ENCODE data around the gene ACIN1.

ACIN1 gene

DNA sequence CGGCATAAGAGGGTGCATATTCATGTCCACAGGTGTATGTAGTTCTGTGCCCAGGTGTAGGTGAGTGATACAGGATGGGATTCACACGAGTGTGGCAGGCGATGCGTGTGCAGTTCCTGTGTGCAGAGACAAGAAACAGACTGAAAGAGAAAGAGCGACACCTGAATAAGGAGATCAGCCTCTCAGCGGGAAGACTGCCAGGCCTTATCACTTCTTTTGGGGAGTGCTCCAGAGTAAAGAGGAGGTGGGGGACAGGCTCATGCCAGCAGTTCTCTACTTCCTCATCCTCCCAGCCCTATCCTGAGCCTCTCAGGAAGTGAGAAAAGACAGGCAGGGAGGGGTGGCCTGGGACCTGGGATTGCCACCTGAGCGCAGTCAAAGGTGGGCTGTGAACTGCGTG is 50.1 kb downstream of the ACIN1 start:
- DNase-seq = no peak

GRCh38 chr14:23043754-23044153 is 51.2 kb downstream of the ACIN1 start:
- DNase-seq = no peak

DNA sequence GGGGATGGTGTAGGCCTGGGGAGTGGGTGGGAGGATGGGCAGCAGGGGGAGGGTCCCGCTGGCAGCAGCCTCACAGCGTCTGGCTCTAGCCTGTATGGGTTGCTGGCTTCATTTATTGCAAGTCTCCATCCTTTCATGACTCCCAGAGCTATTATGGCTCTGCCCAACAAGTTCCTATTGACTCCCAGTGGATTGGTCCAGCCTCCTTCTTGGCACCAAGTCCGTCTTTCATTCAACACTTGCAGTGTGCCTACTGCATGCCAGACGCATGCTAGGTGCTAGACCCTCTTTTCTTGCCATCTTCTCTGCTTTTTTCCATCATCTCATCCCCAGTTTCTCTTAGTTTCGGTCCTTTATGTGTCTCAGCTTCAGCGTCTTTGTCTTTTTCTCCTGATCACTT is 51.8 kb downstream of the ACIN1 start:
- DNase-seq = no peak

DNA sequence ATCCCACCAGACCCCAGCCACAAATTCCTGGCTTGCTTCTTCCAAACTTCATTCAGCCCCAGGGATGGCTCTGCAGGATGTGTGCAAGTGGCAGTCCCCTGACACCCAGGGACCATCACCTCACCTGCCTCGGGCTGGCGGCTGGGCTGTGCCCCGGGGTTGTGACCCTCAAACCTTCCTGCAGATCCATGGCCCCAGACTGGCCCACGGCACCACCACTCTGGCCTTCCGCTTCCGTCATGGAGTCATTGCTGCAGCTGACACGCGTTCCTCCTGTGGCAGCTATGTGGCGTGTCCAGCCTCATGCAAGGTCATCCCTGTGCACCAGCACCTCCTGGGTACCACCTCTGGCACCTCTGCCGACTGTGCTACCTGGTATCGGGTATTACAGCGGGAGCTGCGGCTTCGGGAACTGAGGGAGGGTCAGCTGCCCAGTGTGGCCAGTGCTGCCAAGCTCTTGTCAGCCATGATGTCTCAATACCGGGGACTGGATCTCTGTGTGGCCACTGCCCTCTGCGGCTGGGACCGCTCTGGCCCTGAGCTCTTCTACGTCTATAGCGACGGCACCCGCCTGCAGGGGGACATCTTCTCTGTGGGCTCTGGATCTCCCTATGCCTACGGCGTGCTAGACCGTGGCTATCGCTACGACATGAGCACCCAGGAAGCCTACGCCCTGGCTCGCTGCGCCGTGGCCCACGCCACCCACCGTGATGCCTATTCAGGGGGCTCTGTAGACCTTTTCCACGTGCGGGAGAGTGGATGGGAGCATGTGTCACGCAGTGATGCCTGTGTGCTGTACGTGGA is 52.6 kb downstream of the ACIN1 start, which contains the start of gene PSMB11:
PSMB11 (plus strand) TSS at position 51 of the 804 bp plus-strand sequence; CDS start at position 65, 14 bp downstream.
- no peak for DNase-seq

- no peak for DNase-seq
Measured at GRCh38 chr14:23041729-23042128, 53.2 kb downstream of the ACIN1 start.

DNA sequence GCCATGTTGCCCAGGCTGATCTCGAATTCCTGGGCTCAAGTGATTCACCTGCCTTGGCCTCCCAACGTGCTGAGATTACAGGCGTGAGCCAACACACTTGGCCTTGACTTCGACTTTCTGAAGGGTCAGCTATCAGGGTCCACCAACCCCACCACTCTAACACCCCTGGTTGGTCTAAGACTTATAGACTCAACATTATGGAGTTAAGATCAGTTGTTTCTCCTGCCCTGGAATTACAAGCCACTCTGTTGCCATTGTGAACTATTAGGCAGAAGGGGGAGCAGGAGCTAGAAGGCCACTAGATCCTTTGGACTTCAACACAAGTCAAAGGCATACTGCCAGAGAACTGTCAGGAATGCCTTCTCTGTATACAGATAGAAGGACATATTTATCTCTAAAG is 54.8 kb downstream of the ACIN1 start:
- DNase-seq = no peak

GRCh38 chr14:23035303-23036144 is 59.4 kb downstream of the ACIN1 start:
- no peak for DNase-seq

- DNase-seq = no peak
Measured at GRCh38 chr14:23034498-23035302, 60.2 kb downstream of the ACIN1 start, which contains the start of gene PSMB5. PSMB5 (minus strand) TSS chr14:23034900; CDS start chr14:23034881, 19 bp downstream.

GRCh38 chr14:23033801-23034497 is 61.0 kb downstream of the ACIN1 start:
- DNase-seq = no peak

GRCh38 chr14:23033251-23033727 is 61.6 kb downstream of the ACIN1 start:
- DNase-seq = no peak

DNA sequence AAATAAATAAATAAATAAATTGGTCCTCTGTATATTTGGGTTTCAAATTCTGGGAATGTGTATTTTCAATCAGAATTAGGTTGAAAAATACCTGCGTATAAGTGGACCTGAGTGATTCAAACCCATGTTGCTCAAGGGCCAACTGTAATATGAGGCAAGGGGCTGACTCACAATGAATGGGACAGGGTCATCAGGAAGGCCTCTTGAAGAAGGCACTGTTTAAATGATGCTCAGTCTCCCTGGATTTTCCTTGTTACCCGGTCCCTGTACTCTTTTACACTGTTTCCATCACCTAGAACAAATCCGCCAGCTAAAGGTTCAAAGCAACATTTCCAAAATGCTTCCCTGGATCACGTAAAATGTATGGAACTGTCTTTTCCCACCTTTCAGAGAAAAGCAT is 64.0 kb downstream of the ACIN1 start:
- DNase-seq = no peak

DNA sequence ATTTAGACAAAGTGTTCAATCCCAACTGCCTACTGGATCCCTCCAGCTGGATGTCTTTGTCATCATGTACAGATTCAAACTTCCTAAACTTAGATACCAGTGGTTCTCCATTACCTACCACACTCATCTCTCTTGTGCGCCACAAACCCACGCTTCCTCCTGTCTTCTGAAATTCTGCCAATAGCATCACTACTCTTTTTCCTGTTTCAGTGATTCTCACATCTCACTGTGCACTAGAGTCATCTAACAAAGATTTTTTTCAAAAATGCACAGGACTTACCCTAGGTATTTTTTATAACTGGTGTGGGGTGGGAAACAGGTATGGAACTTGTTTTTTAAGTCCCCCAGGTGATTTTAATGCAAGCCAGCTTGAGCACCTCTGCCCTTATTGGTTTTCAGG is 66.1 kb downstream of the ACIN1 start:
- peak in 1 of 51 donors; percentile 6 for DNase-seq

DNA sequence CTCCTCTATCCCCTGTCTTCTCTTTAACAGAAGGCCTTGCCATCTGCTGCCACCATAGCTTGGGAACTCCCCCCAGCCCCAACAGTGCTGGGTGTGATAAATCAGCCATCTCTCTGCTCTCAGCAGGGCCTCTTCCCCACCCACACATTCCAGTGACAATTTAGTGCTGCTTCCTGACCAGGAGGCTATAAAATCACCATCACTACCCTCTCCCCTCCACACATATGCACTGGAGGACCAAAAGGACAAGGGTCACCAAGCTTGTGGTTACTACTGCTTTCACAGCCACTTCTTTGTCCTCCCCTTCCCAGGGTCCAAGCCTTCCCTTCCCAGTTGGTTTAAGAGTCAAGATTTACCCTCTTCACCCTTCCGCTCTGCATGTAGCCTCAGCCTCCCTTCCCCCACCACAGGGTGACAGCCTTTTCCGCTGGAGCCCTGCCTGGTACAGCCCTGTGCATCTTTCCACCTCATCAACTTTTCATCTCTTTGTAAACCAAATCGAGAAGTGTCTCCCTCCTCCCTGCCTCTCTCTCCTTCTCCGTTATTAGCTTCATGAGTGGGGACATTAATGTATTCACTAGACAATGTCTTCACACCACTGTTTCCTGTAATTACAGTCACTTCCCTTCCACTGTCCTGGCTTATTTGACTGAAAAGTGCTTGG is 69.7 kb downstream of the ACIN1 start:
- no peak for DNase-seq

GRCh38 chr14:23024612-23025075 is 70.3 kb downstream of the ACIN1 start:
- no peak for DNase-seq

DNA sequence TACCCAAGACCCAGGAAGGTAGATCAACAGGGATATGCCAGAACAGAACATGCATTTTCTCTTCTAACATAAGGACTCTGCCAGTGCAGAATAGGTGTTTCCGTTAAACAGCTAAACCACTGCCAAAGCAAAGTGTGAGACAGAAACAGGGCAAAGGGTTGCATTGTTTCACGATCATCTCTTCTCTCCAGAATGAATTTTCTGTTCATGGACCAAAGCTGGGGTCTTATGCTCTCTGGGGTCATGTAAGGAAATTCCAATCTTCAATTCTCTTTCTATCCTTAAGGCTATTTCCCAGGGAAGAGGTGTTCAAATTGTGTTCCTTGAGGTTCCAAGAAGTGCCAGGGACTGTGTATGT is 71.2 kb downstream of the ACIN1 start:
- DNase-seq = no peak

DNA sequence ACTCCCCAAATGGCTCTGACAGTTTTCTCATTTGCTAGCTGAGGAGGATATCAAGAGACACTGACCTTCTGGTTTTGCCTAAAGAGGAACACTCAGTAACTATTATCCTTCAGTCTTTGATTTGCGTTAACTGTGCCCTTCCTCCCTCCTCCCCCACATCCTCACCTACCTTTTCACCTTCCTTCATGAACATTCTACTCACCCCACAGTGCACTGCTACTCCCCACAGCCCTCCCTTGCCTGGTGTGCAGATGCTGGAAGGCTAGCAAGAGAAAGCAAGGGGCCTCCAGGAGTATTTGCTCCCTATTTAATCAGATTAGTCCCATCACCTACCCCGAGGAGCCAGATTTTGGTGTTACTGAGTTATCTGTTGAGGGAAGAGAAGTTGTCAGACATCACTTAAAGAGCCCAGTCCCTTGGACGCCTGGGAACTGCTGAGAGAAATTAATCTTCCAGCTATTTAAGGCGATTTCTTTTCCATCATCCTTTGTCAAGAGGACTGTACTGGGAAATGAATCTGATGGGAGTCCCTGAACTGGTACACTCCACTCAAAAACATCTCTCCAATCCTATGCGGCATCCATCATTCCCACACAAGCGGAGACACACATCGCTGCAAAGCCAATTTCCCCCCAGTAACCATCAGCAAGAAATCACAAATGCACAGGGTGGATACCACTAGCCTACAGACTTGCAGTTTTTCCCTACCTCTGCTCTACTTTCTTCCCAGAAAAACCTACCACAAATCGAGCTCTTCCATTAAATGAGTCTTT is 71.7 kb downstream of the ACIN1 start:
- no peak for DNase-seq

GRCh38 chr14:23021889-23022442 is 73.0 kb downstream of the ACIN1 start:
- DNase-seq = no peak

DNA sequence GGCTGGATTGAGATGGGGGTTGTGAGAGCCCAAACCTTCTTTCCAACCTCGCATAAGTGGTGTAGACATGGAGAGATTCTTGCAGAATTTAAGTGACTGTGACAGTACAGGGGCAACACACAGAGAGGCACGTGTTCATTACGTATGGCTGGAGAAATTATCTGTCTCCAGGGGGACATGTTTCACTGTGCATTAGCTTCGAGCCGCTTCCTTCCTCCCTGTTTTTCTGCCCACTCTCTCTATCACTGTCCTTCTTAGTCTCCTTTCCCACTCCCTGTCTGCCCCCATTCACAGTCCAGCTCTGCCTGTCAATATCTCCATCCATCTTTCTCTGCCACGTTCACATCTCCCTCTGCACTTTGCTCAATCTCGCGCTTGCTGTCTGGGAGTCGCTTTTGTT is 73.5 kb downstream of the ACIN1 start:
- no peak for DNase-seq
